Endothelial cell of umbilical vein (primary cell): ENCODE measurements around the gene COL4A1. TPM values are rescaled to one million over a fixed set of nuclear protein-coding genes. Genes with fewer than 3 reads are reported as not detected.

Experiments
- BruUV-seq: library from RNA; stranded (reverse); fragments of 400-500 nt; replicated peaks from 2 replicates; lab custom pipeline; 2021; lab: Mats Ljungman, UMichigan
- CTCF ChIA-PET: fragments of 300-600, 350-600 bp; sonication (Branson Sonifier 250); formaldehyde crosslinking; loops from one replicate; lab custom pipeline; 2021; ENCODE audit warnings: antibody characterized with exemption, inconsistent platforms; lab: Charles Lee
- POLR2A ChIA-PET: fragments of 300-600, 350-600 bp; sonication (Branson Sonifier 250); formaldehyde crosslinking; loops from one replicate; lab custom pipeline; 2021; ENCODE audit warnings: antibody characterized with exemption, inconsistent platforms; lab: Charles Lee
- DNase-seq: peaks from one replicate; pipeline ENCODE4 v3.0.0-alpha.2; 2011; ENCODE audit warnings: low read depth, low spot score
- FAIRE-seq: peaks from 2 replicates; lab custom pipeline; 2011; peaks lifted over from hg19 to GRCh38; lab: Jason Lieb, UNC
- H2AFZ ChIP-seq: 2 replicates; pipeline ENCODE4 v1.6.0; 2012; ENCODE audit warnings: low read depth, low read length, control low read depth, inconsistent platforms
- H3K27ac ChIP-seq: 2 replicates; pipeline ENCODE4 v1.5.1; 2011; ENCODE audit warnings: low read depth, mild to moderate bottlenecking, control low read depth, low read length, moderate library complexity; ENCODE audit not compliant: insufficient read depth
- H3K27me3 ChIP-seq, 2 experiments: 2 replicates each; pipeline versions ENCODE4 v1.6.0 to v1.6.1; 2011; ENCODE audit warnings: low read length in 2 of 2, mixed read lengths in 1 of 2; ENCODE audit not compliant: control insufficient read depth in 2 of 2, insufficient read depth in 2 of 2
- H3K36me3 ChIP-seq, 2 experiments: 2 replicates in 1 of 2; 3 replicates in 1 of 2; pipeline ENCODE4 v1.5.1; 2011; ENCODE audit warnings: low read length in 2 of 2, mild to moderate bottlenecking in 1 of 2, moderate library complexity in 1 of 2; ENCODE audit not compliant: control insufficient read depth in 2 of 2, insufficient read depth in 2 of 2; ENCODE audit errors: extremely low read depth in 1 of 2
- H3K4me1 ChIP-seq: 3 replicates; pipeline ENCODE4 v1.5.1; 2011; ENCODE audit warnings: mild to moderate bottlenecking, low read length; ENCODE audit not compliant: control insufficient read depth, insufficient read depth; ENCODE audit errors: extremely low read depth
- H3K4me2 ChIP-seq: 2 replicates; pipeline ENCODE4 v1.6.1; 2011; ENCODE audit warnings: low read length, control low read depth, mixed read lengths; ENCODE audit not compliant: insufficient read depth
- H3K4me3 ChIP-seq, 3 experiments: fragments of 200-600 bp in 1 of 3; sonication (generic), shearing (Covaris generic) in 1 of 3; replicated peaks in 1 of 3; 2 replicates each; pipeline ENCODE4 v1.5.1; 2011 to 2016; ENCODE audit warnings: control low read depth in 3 of 3, low read length in 3 of 3, mild to moderate bottlenecking in 2 of 3, inconsistent platforms in 1 of 3, low read depth in 1 of 3, moderate library complexity in 1 of 3; ENCODE audit not compliant: insufficient read depth in 1 of 3
- H3K79me2 ChIP-seq: 2 replicates; pipeline ENCODE4 v1.6.0; 2012; ENCODE audit warnings: low read length, inconsistent platforms; ENCODE audit not compliant: control insufficient read depth, insufficient read depth
- H3K9ac ChIP-seq: replicated peaks from 2 replicates; pipeline ENCODE3; 2011; ENCODE audit warnings: low read length, control low read depth; ENCODE audit not compliant: insufficient read depth; ENCODE audit errors: extremely low read depth
- H3K9me1 ChIP-seq: replicated peaks from 3 replicates; pipeline ENCODE4 v1.6.0; 2011; ENCODE audit warnings: mild to moderate bottlenecking, low read length; ENCODE audit not compliant: control insufficient read depth, insufficient read depth; ENCODE audit errors: extremely low read depth
- H3K9me3 ChIP-seq: replicated peaks from 2 replicates; pipeline ENCODE4 v1.5.1; 2012; ENCODE audit warnings: low read length, inconsistent platforms; ENCODE audit not compliant: control insufficient read depth, insufficient read depth
- H4K20me1 ChIP-seq: replicated peaks from 2 replicates; pipeline ENCODE3; 2011; ENCODE audit warnings: mild to moderate bottlenecking, low read length; ENCODE audit not compliant: control insufficient read depth, insufficient read depth; ENCODE audit errors: extremely low read depth
- CTCF ChIP-seq, 2 donors: IDR thresholded peaks; 1 replicate in 1 of 2; 2 replicates in 1 of 2; pipeline ENCODE4 v1.5.1; 2011; ENCODE audit warnings: low read length in 2 of 2, mild to moderate bottlenecking in 2 of 2, moderate library complexity in 2 of 2, control low read depth in 1 of 2, inconsistent platforms in 1 of 2, low read depth in 1 of 2; ENCODE audit not compliant: insufficient read depth in 1 of 2; ENCODE audit errors: extremely low read depth in 1 of 2
- EZH2 ChIP-seq: IDR thresholded peaks from 2 replicates; pipeline ENCODE4 v1.6.1; 2012; ENCODE audit warnings: borderline replicate concordance, low read depth, mild to moderate bottlenecking, moderate library complexity, low read length, inconsistent platforms; ENCODE audit not compliant: severe bottlenecking
- FOS ChIP-seq: IDR thresholded peaks from 2 replicates; pipeline ENCODE4 v1.6.1; 2011; ENCODE audit warnings: mild to moderate bottlenecking, low read length, moderate library complexity, borderline replicate concordance; ENCODE audit not compliant: insufficient read depth
- GATA2 ChIP-seq: IDR thresholded peaks from 2 replicates; pipeline ENCODE4 v1.7.0; 2011; ENCODE audit warnings: low read depth, mild to moderate bottlenecking, moderate library complexity, mixed read lengths, low read length; ENCODE audit not compliant: insufficient read length, insufficient read depth
- JUN ChIP-seq: IDR thresholded peaks from 2 replicates; pipeline ENCODE4 v1.6.1; 2011; ENCODE audit warnings: borderline replicate concordance, low read depth; ENCODE audit not compliant: insufficient read length, insufficient read depth
- MAX ChIP-seq: IDR thresholded peaks from 2 replicates; pipeline ENCODE4 v1.6.1; 2011; ENCODE audit not compliant: insufficient read depth, insufficient read length
- MYC ChIP-seq: IDR thresholded peaks from one replicate; pipeline ENCODE4 v1.6.1; 2011; ENCODE audit warnings: mild to moderate bottlenecking, low read depth, low read length
- POLR2A ChIP-seq: IDR thresholded peaks from 2 replicates; pipeline ENCODE4 v1.6.1; 2012; ENCODE audit warnings: low read depth, mild to moderate bottlenecking, control low read depth, low read length
- POLR2AphosphoS5 ChIP-seq: IDR thresholded peaks from 2 replicates; pipeline ENCODE4 v1.6.1; 2012; ENCODE audit warnings: low read depth, mild to moderate bottlenecking, control low read depth, low read length, moderate library complexity; ENCODE audit not compliant: insufficient read depth
- dilution Hi-C: fragments of 300-500 bp; cut with MboI; formaldehyde crosslinking; loops from one replicate; pipeline ENCODE4 v1.15.0; 2019; ENCODE audit warnings: low sequenced_read_pairs; ENCODE audit not compliant: extremely low pct_ligation_motif_present
- intact Hi-C: fragments of 100-400 bp; cut with micrococcal nuclease; formaldehyde crosslinking; loops from one replicate; pipeline ENCODE4 v1.10.0; 2022
- polyA plus RNA-seq, 4 experiments: library from polyadenylated mRNA; depleted of rRNA in 3 of 4; stranded (reverse) in 3 of 4; unstranded in 1 of 4; fragments of >200 nt; gene quantifications; 2 replicates each; pipeline versions ENCODE4 v1.2.1 to v1.2.3, GENCODE V29; 2011 to 2012; ENCODE audit warnings: missing spikeins in 1 of 4
- total RNA-seq: library from RNA; stranded (reverse); gene quantifications from 2 replicates; pipeline ENCODE4 v1.2.3, GENCODE V29; 2021

COL4A1 gene
- total and polyA plus RNA-seq, 2 donors (not counting 3 experiments of a cell fraction or from before 2014, with no cell fraction given): 384 to 1,119 TPM

GRCh38 chr13:110334841-110335490 is 28.0 kb upstream of the COL4A1 start:
- no peak overlapping the region for H2AFZ ChIP-seq
- intact Hi-C loops (no loop called here), dilution Hi-C loops (no loop called here)
- peaks cover 69% of the 10 kb centered on the region for H3K79me2 ChIP-seq
- ChIA-PET POLR2A (no interaction called here), CTCF (no interaction called here)
- no peak overlapping the region for H3K9ac ChIP-seq
- no peak overlapping the region for H3K4me3 ChIP-seq
- no peaks in the 10 kb centered on the region for H4K20me1 ChIP-seq
- no TSS peak for BruUV-seq
- FAIRE-seq: no peak
- H3K36me3 ChIP-seq: peaks cover 0 to 8% of the 10 kb centered on the region in 2 experiments
- no peaks in the 10 kb centered on the region for H3K27me3 ChIP-seq
- no peak for DNase-seq
- no peak overlapping the region for H3K4me2 ChIP-seq
- peaks cover 35% of the 10 kb centered on the region for H3K4me1 ChIP-seq
- no peaks in the 10 kb centered on the region for H3K9me1 ChIP-seq
- H3K27ac ChIP-seq: no peak overlapping the region
- H3K9me3 ChIP-seq: no peaks in the 10 kb centered on the region
- TF ChIP-seq GATA2 (no peak), CTCF (IDR thresholded peaks at IDR 0.05; ENCODE audit: extremely low read depth in 1 of 2, insufficient read depth in 1 of 2, low read depth in 1 of 2, low read length in 2 of 2) (no peak), POLR2AphosphoS5 (no peak), MYC (no peak), FOS (no peak), JUN (no peak), POLR2A (no peak), EZH2 (no peak), MAX (no peak)
